GM12891 (cell line): ENCODE results near the gene AGO3.
"Not testable (repeated sequence)": the region's sequence is repeated elsewhere in the genome, so short reads cannot be mapped to it uniquely, and the experiment has no call there.

Source experiments
- PAX5 ChIP-seq: IDR thresholded peaks from 2 replicates; pipeline ENCODE4 v1.6.1; 2011; ENCODE audit warnings: low read length, moderate library complexity, mild to moderate bottlenecking; ENCODE audit not compliant: insufficient read depth, severe bottlenecking
- POLR2A ChIP-seq: IDR thresholded peaks from 2 replicates; pipeline ENCODE4 v1.6.1; 2011; ENCODE audit warnings: low read depth, low read length, control low read depth
- POLR2AphosphoS5 ChIP-seq: IDR thresholded peaks from 2 replicates; pipeline ENCODE4 v1.6.1; 2011; ENCODE audit warnings: low read depth, low read length, control low read depth
- TAF1 ChIP-seq: IDR thresholded peaks from 2 replicates; pipeline ENCODE4 v1.6.1; 2011; ENCODE audit warnings: low read depth, low read length, control low read depth

DNA sequence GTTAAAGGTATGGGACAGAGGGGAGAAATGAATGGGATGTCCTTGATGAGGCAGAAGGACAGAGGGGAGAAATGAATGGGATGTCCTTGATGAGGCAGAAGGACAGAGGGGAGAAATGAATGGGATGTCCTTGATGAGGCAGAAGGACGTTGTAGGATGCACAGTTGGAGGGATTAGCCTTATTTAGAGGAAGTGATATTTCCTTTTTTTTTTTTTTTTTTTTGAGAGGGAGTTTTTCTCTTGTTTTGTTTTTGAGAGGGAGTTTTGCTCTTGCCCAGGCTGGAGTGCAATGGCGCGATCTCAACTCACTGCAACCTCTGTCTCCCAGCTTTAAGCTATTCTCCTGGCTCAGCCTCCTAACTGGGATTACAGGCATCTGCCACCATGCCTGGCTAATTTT lies 41.9 kb upstream of the AGO3 start:
- not testable (repeated sequence) for TF ChIP-seq POLR2A, POLR2AphosphoS5, PAX5, TAF1
